ENCODE data around the gene PGA5.

DNA sequence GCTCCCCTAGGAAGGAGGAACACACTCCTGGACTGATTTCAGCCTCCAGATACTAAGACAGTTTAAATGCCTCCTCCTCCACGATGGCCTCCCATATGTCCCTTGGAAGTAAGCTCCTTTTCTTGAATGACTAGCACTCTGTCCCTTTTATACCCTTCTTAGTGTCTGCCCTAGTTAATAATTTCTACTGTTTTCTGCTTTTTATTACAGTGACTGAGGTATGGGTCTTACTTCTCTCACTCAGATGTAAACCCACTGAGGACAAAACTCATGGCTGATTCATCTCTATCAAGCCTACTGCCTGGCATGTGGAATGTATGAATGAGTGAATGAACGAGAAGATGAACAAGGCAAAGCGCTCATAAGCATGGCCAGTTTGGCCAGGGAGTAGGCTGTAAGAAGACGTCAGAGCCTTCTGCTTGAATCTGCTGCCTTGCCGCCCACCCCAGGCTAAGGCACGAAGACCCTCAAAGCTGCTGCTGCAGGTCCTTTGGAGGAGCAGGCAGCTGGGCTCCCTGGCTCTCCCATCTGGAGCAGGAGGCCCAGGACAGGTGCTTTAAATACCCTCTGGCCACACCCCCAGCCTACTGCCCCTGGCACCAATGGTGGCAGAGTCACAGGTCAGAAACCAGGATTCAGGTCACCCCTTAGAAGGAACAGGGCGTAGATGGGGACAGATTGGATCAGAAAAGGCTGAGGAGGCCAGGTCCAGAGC lies 45.8 kb upstream of the PGA5 start:
- TF ChIP-seq, protein P1, sequence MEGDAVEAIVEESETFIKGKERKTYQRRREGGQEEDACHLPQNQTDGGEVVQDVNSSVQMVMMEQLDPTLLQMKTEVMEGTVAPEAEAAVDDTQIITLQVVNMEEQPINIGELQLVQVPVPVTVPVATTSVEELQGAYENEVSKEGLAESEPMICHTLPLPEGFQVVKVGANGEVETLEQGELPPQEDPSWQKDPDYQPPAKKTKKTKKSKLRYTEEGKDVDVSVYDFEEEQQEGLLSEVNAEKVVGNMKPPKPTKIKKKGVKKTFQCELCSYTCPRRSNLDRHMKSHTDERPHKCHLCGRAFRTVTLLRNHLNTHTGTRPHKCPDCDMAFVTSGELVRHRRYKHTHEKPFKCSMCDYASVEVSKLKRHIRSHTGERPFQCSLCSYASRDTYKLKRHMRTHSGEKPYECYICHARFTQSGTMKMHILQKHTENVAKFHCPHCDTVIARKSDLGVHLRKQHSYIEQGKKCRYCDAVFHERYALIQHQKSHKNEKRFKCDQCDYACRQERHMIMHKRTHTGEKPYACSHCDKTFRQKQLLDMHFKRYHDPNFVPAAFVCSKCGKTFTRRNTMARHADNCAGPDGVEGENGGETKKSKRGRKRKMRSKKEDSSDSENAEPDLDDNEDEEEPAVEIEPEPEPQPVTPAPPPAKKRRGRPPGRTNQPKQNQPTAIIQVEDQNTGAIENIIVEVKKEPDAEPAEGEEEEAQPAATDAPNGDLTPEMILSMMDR (IDR thresholded peaks at IDR 0.05): no peak
- no peak for TF ChIP-seq POLR2A (IDR thresholded peaks at IDR 0.05; ENCODE audit: low read depth)
- TF ChIP-seq POLR2AphosphoS5 (IDR thresholded peaks at IDR 0.05): no peak
- no peak for TF ChIP-seq EP300 (IDR thresholded peaks at IDR 0.05)

All from esophagus muscularis mucosa (tissue), 4 donors.